ENCODE data around the gene RUVBL2.

GRCh38 chr19:49020931-49021895, 27.5 kb downstream of the RUVBL2 start:
- no peak for TF ChIP-seq TAF1 (IDR thresholded peaks at IDR 0.05; ENCODE audit: low read depth)
- TF ChIP-seq EP300 (IDR thresholded peaks at IDR 0.05; ENCODE audit: borderline replicate concordance), result no peak
- no peak for TF ChIP-seq REST (IDR thresholded peaks at IDR 0.05; ENCODE audit: low read depth)
- TF ChIP-seq TEAD4 (IDR thresholded peaks at IDR 0.05), result no peak

Data from Ishikawa (cell line).